HG03354 (cell line): ENCODE measurements around the gene PLEKHM3.

ENCODE experiments used
- ATAC-seq: cut with Tn5 transposase; IDR thresholded peaks from one replicate; pipeline ENCODE4 v1.9.1; 2021; ENCODE audit warnings: mild to moderate bottlenecking; ENCODE audit not compliant: unreplicated experiment, poor library complexity, severe bottlenecking

The PLEKHM3 gene

GRCh38 chr2:207778298-207778882 lies 246.9 kb downstream of the PLEKHM3 start:
- ATAC-seq = no peak

GRCh38 chr2:207777124-207777523 lies 248.2 kb downstream of the PLEKHM3 start:
- no peak for ATAC-seq

GRCh38 chr2:207775473-207775872 lies 249.9 kb downstream of the PLEKHM3 start:
- ATAC-seq = no peak

GRCh38 chr2:207772844-207773205 lies 252.5 kb downstream of the PLEKHM3 start:
- ATAC-seq = no peak

- no peak for ATAC-seq
These were observed 253.1 kb downstream of the PLEKHM3 start for GRCh38 chr2:207772081-207772843.

GRCh38 chr2:207771421-207771820 lies 253.9 kb downstream of the PLEKHM3 start:
- no peak for ATAC-seq
